T-helper 17 cell (primary cell): ENCODE results near the gene COL4A2. TPM values are rescaled to one million over a fixed set of nuclear protein-coding genes. Genes with fewer than 3 reads are reported as not detected.

Experiments used
- ATAC-seq: fragments of 150-1000 bp; cut with Tn5 transposase; 2 replicates; pipeline ENCODE4 v1.10.0; 2021; ENCODE audit warnings: mild to moderate bottlenecking, moderate library complexity
- DNase-seq, 3 donors: peaks; one replicate each; pipeline versions ENCODE4 v3.0.0 to v3.0.0-alpha.2; 2020 to 2021
- H3K9me3 ChIP-seq: one replicate; pipeline ENCODE4 v1.7.0; 2013; ENCODE audit warnings: low read length, mild to moderate bottlenecking; ENCODE audit not compliant: control insufficient read depth, poor library complexity, severe bottlenecking
- H3K27ac Mint-ChIP-seq: one replicate; pipeline ENCODE4 v1.8.0; 2022; ENCODE audit warnings: mild to moderate bottlenecking, moderate library complexity, mixed read lengths
- H3K27me3 Mint-ChIP-seq: one replicate; pipeline ENCODE4 v1.8.0; 2022; ENCODE audit warnings: mixed read lengths
- H3K36me3 Mint-ChIP-seq: one replicate; pipeline ENCODE4 v1.8.0; 2022; ENCODE audit warnings: low read depth, mixed read lengths
- H3K4me1 Mint-ChIP-seq: one replicate; pipeline ENCODE4 v1.8.0; 2022; ENCODE audit warnings: mild to moderate bottlenecking, mixed read lengths
- H3K4me3 Mint-ChIP-seq: one replicate; pipeline ENCODE4 v1.8.0; 2022; ENCODE audit warnings: mild to moderate bottlenecking, moderate library complexity, mixed read lengths
- total RNA-seq, 4 donors: library from RNA in 2 of 4; stranded (reverse) in 2 of 4; gene quantifications; one replicate each; pipeline ENCODE4 v1.2.3 and lab custom pipeline; 2022 to 2026

The COL4A2 gene
- total RNA-seq, 2 donors from 2014 or later, result 0.07 to 1.9 TPM

DNA sequence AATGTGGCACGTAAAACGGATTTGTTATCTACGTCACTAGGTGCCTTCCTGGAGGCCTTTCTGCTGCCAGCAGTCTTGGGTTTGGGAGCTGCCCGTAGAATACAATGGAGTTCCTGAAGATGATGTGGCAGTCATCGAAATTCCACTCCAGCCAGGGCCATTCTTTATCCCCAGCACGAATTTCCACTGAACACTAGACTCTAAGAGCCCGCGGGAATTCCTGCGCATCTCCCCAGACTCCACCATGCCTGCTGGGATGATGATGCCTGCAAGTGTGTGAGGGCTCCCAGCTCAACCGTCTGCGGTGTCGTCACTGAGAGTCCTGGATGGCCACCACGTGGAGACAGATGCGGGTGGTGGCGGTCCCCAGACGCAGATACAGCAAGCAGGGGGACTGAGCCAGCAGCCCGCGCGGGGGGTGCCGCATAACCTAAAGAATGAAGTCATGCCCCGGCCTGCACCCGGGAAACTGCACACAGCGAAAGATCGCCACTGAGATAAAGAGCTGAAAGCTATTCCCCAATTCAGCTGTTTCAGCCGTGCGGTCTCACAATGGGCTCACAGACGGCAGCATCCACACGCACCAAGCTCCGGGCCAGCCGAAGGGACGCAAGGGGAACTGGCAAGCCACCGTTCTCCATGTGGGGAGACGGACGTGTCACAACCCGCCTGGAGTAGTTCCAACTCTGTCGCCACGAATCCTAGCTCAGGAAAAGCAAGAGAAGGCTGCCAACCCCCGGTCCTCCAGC is 41.2 kb upstream of the COL4A2 start:
- Mint-ChIP-seq H3K36me3 (no peaks in the 10 kb centered on the region), H3K27ac (no peak overlapping the region), H3K4me1 (peaks cover 3% of the 10 kb centered on the region), H3K4me3 (no peak overlapping the region), H3K27me3 (peaks cover 49% of the 10 kb centered on the region)
- H3K9me3 ChIP-seq, result no peaks in the 10 kb centered on the region
- DNase-seq (no peak), ATAC-seq (no peak)

DNA sequence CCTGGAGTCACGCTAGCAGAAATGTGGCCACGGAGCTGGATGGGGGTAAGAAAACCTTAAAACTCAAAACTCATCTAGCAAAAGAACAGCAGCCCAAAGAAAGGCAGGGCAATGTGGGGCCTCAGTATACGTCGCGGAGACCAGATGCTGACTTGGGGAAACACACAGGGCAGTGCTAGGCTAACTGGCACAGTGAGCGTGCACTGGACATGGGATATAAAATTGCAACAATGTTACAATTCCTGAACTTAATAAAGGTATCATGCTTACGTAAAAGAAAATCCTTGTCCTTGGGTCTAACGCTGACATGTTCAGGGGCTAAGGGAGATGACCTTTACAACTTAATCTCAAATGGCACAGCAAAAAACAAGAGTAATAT is 40.7 kb upstream of the COL4A2 start:
- no peak overlapping the region for H3K27ac Mint-ChIP-seq
- H3K4me1 Mint-ChIP-seq, result peaks cover 3% of the 10 kb centered on the region
- H3K27me3 Mint-ChIP-seq, result peaks cover 50% of the 10 kb centered on the region
- no peak overlapping the region for H3K4me3 Mint-ChIP-seq
- DNase-seq, result no peak
- no peak for ATAC-seq
- H3K9me3 ChIP-seq, result no peaks in the 10 kb centered on the region
- H3K36me3 Mint-ChIP-seq, result no peaks in the 10 kb centered on the region

DNA sequence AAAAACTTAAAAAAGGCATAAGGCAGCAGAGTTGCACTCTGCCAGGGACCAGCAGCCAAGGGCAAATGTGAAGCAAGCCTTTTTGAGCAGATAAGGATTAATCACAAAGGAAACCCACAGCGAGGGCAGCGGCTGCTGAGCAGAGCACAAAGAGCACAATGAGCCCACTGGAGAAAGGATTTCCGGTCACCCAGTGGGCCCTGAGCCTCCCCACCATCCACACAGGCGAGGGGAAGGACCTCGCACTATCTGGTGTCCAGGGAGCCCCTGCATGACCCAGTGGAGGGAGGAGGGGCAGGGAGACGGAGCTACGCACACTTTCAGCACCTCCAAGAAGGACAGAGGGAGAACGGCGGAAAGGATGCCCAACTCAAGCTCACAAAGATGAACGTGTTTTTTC is 40.1 kb upstream of the COL4A2 start:
- Mint-ChIP-seq H3K4me1 (peaks cover 3% of the 10 kb centered on the region), H3K36me3 (no peaks in the 10 kb centered on the region), H3K27ac (no peak overlapping the region), H3K27me3 (peaks cover 45% of the 10 kb centered on the region), H3K4me3 (no peak overlapping the region)
- no peaks in the 10 kb centered on the region for H3K9me3 ChIP-seq
- no peak for DNase-seq
- ATAC-seq, result no peak

DNA sequence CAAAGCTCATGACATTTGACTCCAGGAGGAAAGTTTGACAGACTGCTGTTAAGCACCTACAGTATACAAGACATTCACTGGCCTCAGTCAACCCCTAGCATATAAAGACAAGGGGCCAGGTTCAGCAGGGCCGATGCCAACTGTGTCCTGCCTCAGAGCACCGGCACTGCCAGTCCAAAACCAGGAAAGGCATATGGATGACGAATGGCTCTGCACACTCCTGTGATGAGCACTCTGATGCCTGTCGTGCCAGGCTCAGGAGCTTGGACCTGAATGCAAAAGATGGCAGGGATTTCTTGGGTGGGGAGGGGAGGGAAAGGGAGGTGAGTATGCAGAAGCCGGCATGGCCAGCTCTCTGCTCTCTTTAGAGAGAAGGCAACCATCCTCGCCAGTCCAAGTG is 39.0 kb upstream of the COL4A2 start:
- DNase-seq, result no peak
- no peak for ATAC-seq
- no peak overlapping the region for H3K27ac Mint-ChIP-seq
- H3K4me3 Mint-ChIP-seq, result no peak overlapping the region
- no peaks in the 10 kb centered on the region for H3K36me3 Mint-ChIP-seq
- H3K27me3 Mint-ChIP-seq, result peaks cover 45% of the 10 kb centered on the region
- no peaks in the 10 kb centered on the region for H3K9me3 ChIP-seq
- H3K4me1 Mint-ChIP-seq, result no peaks in the 10 kb centered on the region

DNA sequence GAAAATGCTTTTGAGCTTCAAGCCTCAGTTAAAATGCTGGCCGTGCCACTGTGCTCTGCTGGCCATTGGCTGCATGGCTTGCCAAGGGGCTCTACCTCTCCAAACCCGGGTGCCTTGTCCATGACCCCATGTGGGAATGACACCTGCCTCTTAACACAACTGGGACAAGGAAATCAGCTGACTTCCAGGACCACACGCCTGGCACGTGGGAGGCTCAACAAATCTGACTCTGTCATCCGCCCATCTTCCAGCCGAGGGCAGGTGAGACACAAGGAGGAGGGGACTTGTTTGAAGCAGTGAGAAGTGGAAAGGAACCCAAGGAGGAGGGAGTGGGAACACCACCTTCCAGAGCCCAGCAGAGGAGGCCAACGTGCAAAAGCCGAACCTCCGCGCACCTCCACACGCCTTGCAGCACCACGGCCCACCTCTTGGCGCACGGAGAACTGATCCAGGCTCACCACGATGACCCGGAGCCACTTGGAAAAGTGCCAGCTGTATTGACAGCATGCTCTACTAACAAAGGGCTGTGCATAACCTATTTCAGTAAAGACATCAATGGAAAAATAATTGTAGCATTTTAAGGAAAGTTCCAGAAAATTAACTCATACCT is 38.4 kb upstream of the COL4A2 start:
- DNase-seq, result no peak
- Mint-ChIP-seq H3K27me3 (peaks cover 52% of the 10 kb centered on the region), H3K36me3 (no peaks in the 10 kb centered on the region), H3K4me3 (no peak overlapping the region), H3K4me1 (no peaks in the 10 kb centered on the region), H3K27ac (no peak overlapping the region)
- no peak for ATAC-seq
- no peaks in the 10 kb centered on the region for H3K9me3 ChIP-seq

DNA sequence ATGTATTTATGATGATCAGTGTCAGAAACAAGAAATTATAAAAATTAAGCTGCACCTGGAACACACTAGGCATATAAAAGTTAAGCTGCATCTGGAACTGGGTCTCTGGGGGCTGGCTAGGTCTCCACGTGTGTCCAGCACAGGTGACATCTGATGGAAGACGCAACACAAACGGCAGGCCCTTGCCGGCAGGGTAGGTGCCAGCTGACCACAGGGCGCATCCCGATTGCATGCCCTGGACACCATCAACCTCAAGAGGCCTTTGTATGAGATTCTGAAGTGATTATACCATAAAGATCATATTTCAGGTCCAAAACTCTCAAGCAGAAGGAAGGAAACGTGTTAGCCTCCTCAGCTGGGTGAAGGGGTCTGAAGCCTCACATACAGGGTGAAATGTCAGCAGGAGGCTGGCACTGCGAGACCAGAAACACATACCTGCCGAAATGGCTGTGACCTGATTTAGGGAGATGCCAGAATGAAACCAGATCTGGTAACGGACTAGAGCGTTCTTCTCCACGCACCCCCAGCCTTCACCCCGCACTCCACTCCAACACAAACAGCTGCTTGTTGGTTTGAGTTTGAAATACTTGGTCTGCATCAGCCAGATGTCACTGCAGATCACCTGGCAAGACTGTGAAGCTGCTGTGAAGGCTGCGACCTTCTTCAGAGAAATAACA is 37.4 kb upstream of the COL4A2 start:
- Mint-ChIP-seq H3K4me3 (no peak overlapping the region), H3K27me3 (peaks cover 56% of the 10 kb centered on the region)

DNA sequence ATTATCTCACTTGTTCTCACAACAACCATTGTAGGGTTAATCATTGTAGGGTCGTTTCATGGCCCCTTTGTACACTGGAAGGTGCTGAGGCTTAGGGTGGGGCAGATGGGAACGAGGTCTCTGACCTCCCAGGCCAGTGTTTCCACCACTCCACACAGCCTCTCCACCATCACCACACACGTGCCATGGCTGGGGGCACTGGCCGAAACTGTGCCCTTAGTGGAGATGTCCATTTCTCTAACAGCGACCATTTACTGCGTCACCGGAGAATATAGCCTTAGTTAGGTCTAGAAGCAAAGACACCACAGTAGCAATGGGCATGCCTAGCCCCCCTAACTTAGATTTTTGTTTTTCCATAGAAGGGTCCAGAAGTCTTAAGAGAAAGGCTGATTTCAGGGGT is 36.6 kb upstream of the COL4A2 start:
- DNase-seq, result no peak
- ATAC-seq, result no peak
- H3K4me3 Mint-ChIP-seq, result no peak overlapping the region
- no peaks in the 10 kb centered on the region for H3K4me1 Mint-ChIP-seq
- no peak overlapping the region for H3K27ac Mint-ChIP-seq
- no peaks in the 10 kb centered on the region for H3K9me3 ChIP-seq
- peaks cover 52% of the 10 kb centered on the region for H3K27me3 Mint-ChIP-seq
- no peaks in the 10 kb centered on the region for H3K36me3 Mint-ChIP-seq

More for the DNA sequence above, 37.4 kb upstream of the COL4A2 start:
- no peaks in the 10 kb centered on the region for H3K9me3 ChIP-seq
- DNase-seq, result no peak
- no peaks in the 10 kb centered on the region for H3K4me1 Mint-ChIP-seq
- no peaks in the 10 kb centered on the region for H3K36me3 Mint-ChIP-seq
- ATAC-seq, result no peak
- H3K27ac Mint-ChIP-seq, result no peak overlapping the region

DNA sequence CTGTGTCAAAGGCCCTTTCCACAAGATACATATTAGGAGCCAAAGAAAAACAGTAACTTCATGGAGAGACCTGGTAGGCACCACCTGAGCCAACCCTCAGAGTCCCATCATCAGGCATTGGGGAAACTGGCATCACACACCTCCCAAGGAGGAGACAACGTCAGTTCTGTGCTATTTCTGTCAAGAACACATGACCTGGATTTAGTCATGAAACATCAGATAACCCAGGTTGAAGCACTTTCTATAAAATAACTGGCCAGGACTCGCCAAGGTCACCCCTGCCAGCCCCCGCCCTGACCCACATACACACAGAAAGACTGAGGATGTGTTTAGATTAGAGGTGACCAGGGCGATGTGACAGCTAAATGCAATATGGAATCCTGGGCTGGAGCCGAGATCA is 35.8 kb upstream of the COL4A2 start:
- H3K9me3 ChIP-seq, result no peaks in the 10 kb centered on the region
- Mint-ChIP-seq H3K4me3 (no peak overlapping the region), H3K27me3 (peaks cover 49% of the 10 kb centered on the region), H3K4me1 (no peaks in the 10 kb centered on the region), H3K27ac (no peak overlapping the region), H3K36me3 (no peaks in the 10 kb centered on the region)
- DNase-seq (no peak), ATAC-seq (no peak)

DNA sequence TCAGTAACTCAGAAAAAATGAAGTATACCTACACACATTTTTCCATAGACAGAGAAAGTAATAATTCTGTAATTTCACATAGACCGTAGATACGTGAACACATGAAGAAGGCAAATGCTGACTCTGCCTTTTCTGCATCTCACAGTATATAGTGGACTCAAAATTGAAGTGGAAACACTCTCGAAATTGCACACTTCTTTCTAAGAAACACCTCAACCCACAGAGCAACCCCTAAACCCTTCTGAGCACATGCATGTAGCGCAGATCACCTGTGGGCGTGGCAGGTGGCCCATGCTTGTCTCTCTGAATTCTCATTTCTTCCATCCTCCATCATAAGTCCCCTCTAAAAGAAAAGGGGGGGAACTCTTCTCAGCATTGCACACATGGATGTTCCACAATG is 34.9 kb upstream of the COL4A2 start:
- peaks cover 46% of the 10 kb centered on the region for H3K27me3 Mint-ChIP-seq
- H3K27ac Mint-ChIP-seq, result no peak overlapping the region
- no peak overlapping the region for H3K4me3 Mint-ChIP-seq
- H3K9me3 ChIP-seq, result no peaks in the 10 kb centered on the region
- H3K36me3 Mint-ChIP-seq, result no peaks in the 10 kb centered on the region
- DNase-seq (no peak), ATAC-seq (no peak)
- H3K4me1 Mint-ChIP-seq, result no peaks in the 10 kb centered on the region

DNA sequence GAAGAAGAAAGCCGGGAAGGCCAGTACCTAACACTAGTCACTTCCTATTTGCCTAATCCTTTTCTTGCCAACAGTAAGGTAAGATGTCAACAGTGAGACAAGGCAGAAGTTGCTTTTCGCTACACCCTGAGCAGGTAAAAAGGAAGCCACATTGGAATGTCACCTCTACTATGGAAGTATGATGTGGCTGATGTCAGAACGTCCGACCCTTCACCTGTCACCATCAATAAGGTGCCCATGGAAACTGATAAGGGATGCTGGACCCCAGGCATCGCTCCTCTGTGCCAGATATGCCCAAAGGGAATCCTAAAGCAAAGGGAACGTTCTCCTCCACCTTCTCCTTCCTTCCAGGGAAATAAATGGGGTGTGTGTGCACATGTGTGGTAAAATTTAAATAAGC is 34.4 kb upstream of the COL4A2 start:
- ATAC-seq (no peak), DNase-seq (no peak)
- H3K27ac Mint-ChIP-seq, result no peak overlapping the region
- no peaks in the 10 kb centered on the region for H3K36me3 Mint-ChIP-seq
- no peaks in the 10 kb centered on the region for H3K4me1 Mint-ChIP-seq
- H3K9me3 ChIP-seq, result no peaks in the 10 kb centered on the region
- no peak overlapping the region for H3K4me3 Mint-ChIP-seq
- H3K27me3 Mint-ChIP-seq, result peaks cover 49% of the 10 kb centered on the region

DNA sequence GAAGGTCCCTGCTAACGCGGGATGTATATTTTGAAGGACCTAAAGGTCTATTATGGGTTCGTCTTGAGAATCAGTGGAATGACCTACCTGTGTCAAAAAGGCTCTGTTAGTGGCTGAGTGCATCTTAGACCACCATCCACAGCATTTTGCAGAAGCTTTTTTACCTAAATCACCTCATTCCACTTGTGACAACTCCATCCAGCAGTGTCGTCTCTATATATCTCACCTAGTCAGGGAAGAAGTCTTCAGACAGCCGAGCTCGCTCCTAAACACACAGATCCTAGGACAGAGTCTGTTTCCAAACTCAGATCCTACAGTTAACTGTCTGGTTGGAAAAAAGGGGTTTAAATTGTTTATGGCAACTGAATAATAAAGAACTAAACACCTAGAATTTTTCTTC is 33.8 kb upstream of the COL4A2 start:
- DNase-seq, result no peak
- H3K27me3 Mint-ChIP-seq, result peaks cover 54% of the 10 kb centered on the region
- ATAC-seq, result no peak
- no peaks in the 10 kb centered on the region for H3K9me3 ChIP-seq
- no peaks in the 10 kb centered on the region for H3K4me1 Mint-ChIP-seq
- H3K4me3 Mint-ChIP-seq, result no peak overlapping the region
- H3K27ac Mint-ChIP-seq, result no peak overlapping the region
- H3K36me3 Mint-ChIP-seq, result no peaks in the 10 kb centered on the region

DNA sequence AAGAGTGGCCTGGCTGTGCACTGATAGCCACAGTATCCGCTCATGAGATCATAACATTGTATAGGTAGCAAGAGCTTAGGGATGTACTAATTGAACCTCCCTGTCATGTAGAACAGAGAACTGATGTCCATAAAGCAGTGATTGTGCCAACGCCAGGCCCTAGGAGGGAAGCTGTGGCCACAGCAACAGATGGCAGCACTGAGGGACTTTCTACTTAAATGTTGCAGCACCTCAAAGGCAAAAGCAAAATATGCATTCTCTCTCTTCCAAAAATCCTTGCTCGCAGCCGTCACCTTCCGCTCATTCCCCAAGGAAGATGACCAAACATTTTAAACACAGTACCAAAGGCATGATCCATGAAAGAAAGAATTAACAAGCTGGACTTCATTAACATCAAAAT is 32.4 kb upstream of the COL4A2 start:
- no peak overlapping the region for H3K4me3 Mint-ChIP-seq
- H3K27me3 Mint-ChIP-seq, result peaks cover 68% of the 10 kb centered on the region
- DNase-seq (no peak), ATAC-seq (no peak)
- no peak overlapping the region for H3K27ac Mint-ChIP-seq
- H3K4me1 Mint-ChIP-seq, result no peaks in the 10 kb centered on the region
- no peaks in the 10 kb centered on the region for H3K9me3 ChIP-seq
- no peaks in the 10 kb centered on the region for H3K36me3 Mint-ChIP-seq

DNA sequence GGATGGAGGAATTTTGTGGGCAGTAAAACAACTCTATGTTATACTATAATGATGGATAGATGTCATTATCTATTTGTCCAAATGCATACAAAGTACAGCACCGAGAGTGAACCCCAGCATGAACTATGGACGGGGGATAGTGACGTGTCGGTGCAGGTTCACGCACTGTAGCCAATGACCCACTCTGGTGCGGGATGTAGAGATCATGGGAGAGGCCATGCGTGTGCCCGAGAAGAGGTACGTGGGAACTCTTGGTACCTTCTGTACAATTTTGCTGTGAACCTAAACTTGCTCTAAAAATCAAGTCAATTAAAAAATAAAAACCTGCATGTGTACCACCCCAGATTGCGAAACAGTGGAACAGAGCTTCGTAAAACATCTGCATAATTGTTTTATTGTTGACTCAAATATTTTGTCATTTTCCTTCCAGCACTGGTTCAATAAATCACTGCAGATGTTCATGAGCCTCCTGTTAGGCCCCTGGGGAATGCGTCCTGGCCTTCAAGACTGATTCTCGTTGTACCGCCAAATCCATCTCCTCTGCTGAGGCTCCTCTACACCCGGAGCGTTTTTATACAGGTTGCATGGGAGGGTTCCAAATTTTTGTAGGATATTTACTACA is 31.0 kb upstream of the COL4A2 start:
- no peaks in the 10 kb centered on the region for H3K9me3 ChIP-seq
- Mint-ChIP-seq H3K36me3 (no peaks in the 10 kb centered on the region), H3K27ac (no peak overlapping the region), H3K27me3 (peaks cover 67% of the 10 kb centered on the region), H3K4me1 (no peaks in the 10 kb centered on the region), H3K4me3 (no peak overlapping the region)
- ATAC-seq (no peak), DNase-seq (no peak)
